ENCODE data around the gene PASK.

The PASK gene

DNA sequence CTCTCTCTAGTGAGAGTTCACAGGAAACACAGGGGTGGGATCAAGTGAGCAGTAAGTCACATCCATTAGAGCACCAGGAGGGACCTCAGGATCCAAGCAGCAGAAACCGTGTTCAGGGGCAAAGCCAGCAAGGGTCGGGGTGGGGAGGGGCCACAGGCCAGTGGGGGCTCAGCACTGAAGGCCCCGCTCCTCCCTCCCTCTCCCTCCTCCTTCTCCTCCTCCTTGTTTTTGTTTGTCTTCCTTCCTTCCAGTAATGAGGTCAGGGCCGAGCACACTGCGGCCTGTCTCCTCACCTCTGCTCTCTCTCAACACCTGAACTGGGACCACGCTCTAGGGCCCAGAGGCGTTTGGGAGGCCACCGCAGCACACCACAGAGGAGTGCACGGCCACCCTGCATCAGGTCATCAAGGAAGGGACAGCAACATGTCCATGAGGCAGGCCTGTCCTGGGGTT lies 68.1 kb downstream of the PASK start:
- Histone ChIP-seq H3K4me3 (no peak overlapping the region), H3K27ac (no peak overlapping the region)

DNA sequence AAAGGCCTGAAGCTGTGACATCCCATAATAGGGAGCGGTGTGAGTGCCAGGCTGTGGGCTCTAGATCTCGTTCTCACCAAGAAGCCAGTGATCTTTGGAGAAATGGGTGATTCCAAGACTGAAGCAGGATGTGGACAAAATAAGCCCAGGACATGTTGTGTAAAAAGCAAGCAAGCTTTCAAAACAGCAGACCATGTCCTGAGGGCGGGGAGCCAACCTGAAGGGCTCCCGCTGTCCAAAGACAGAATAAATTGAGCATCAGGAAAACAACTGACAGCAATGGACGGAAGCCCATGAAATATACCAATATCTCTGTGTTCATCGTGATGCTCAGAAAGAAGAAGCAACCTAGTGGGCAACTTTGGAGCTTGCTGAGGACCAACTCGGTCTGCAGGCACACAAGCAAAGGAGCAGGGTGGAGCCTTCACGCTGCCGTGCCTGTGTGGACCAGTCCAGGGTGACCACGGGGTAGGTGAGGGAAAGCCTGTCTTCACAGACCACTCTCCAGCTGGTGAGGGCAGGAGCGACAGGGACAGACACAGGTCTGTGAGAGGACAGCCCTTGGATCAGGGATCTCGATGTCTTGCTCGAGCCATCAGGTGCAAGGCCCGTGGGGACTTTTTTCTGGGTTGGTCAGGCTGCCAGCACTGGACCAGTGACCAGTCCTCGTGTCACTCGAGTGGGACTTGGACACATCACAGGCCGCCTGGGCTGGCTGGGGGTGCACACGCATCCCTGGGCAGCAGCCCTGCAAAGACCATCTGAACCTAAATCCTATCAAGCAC lies 68.7 kb downstream of the PASK start:
- DNase-seq (ENCODE audit: low read depth, low spot score): no peak
- Histone ChIP-seq H3K27ac (no peak overlapping the region), H3K4me3 (no peak overlapping the region), H3K9me3 (ENCODE audit: low read depth, low read length) (peaks cover 4% of the 10 kb centered on the region; the same call in 1 of the 2 replicates), H3K36me3 (ENCODE audit: insufficient read depth, low read length) (no peaks in the 10 kb centered on the region), H3K9ac (ENCODE audit: insufficient read length) (no peak overlapping the region)
- TF ChIP-seq POLR2AphosphoS5 (IDR thresholded peaks at IDR 0.05; ENCODE audit: borderline replicate concordance, low read depth, low read length) (no peak), EZH2 (IDR thresholded peaks at IDR 0.05) (no peak), FOXP2 (optimal IDR thresholded peaks at IDR 0.05; ENCODE audit: control extremely low read depth, extremely low read length, insufficient read depth) (no peak)

More for the DNA sequence above, 68.1 kb downstream of the PASK start:
- Histone ChIP-seq H3K9me3 (ENCODE audit: low read depth, low read length) (peaks cover 4% of the 10 kb centered on the region; the same call in 1 of the 2 replicates), H3K9ac (ENCODE audit: insufficient read length) (no peak overlapping the region), H3K36me3 (ENCODE audit: insufficient read depth, low read length) (peaks cover 1% of the 10 kb centered on the region; the same call in 1 of the 2 replicates)
- TF ChIP-seq EZH2 (IDR thresholded peaks at IDR 0.05) (no peak), FOXP2 (optimal IDR thresholded peaks at IDR 0.05; ENCODE audit: control extremely low read depth, extremely low read length, insufficient read depth) (no peak), POLR2AphosphoS5 (IDR thresholded peaks at IDR 0.05; ENCODE audit: borderline replicate concordance, low read depth, low read length) (no peak)
- no peak for DNase-seq (ENCODE audit: low read depth, low spot score)

DNA sequence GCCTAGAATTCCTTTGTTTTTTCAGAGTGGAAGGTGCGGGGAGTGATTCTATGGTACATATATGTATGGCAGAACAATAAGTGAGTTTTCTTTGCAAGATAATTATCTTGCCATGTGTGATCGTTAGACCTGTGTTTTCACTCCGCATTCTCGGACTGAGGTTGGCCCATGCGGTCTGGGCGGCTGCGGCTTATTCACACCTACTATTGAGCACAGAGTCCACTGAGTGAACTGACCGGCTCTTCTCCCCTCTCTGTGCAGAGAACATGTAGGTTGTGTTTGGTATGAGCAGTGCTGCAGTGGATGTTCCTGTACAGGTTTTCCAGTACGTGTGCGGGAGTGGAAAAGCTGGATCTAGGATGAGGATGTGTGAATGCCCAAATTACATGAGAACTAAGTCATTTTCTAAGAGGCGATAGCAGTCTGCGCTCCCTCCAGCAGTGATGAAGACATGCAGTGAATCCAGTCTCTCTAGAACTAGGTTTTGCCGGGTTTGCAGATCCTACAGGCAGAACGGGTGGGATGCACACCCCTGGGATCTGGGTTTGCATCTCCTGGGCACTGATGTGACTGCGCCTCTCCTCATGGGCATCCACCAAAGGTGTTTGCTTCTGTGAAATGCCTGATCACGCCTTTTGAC lies 74.3 kb downstream of the PASK start:
- Histone ChIP-seq H3K9me3 (ENCODE audit: low read depth, low read length) (no peaks in the 10 kb centered on the region), H3K27ac (no peak overlapping the region), H3K9ac (ENCODE audit: insufficient read length) (no peak overlapping the region), H3K36me3 (ENCODE audit: insufficient read depth, low read length) (no peaks in the 10 kb centered on the region), H3K4me3 (no peak overlapping the region)
- no peak for DNase-seq (ENCODE audit: low read depth, low spot score)
- TF ChIP-seq POLR2AphosphoS5 (IDR thresholded peaks at IDR 0.05; ENCODE audit: borderline replicate concordance, low read depth, low read length) (no peak), EZH2 (IDR thresholded peaks at IDR 0.05) (no peak), FOXP2 (optimal IDR thresholded peaks at IDR 0.05; ENCODE audit: control extremely low read depth, extremely low read length, insufficient read depth) (no peak)

DNA sequence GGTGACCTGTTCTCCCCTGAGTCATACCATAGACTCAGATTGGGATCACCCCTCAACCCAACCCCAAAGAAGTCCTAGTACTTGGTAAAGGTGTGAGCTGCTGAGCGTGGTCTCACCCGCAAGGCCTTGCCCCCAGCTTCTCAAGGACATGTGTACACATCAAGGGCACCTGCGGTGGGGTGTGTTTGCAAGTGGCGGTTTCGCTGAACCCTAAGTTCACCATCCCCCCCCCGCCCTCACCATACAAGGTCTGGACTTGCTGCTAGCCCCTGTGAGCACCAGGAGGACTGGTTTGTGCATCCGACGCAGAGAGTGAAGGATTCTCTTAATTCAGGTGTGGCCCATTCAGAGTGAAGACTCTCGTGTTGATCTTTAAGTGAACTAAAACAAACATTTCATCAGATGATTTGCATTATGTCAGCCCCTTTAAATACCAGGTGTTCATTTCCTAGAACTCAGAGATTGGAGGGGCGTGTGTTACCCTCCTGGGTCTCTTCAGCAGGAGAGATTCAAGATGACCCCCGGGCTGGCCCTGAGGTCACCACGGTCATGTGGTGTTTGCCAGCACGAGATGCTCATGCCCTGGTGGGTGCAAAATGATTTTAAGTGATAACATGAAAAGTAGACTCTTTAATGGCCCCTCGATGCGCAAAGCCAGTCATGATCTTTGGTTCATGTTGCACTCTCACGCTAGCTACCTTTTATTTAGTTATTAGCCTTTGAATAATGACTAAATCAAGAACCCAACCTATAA lies 75.0 kb downstream of the PASK start:
- TF ChIP-seq EZH2 (IDR thresholded peaks at IDR 0.05) (no peak), POLR2AphosphoS5 (IDR thresholded peaks at IDR 0.05; ENCODE audit: borderline replicate concordance, low read depth, low read length) (no peak), FOXP2 (optimal IDR thresholded peaks at IDR 0.05; ENCODE audit: control extremely low read depth, extremely low read length, insufficient read depth) (no peak)
- Histone ChIP-seq H3K36me3 (ENCODE audit: insufficient read depth, low read length) (no peaks in the 10 kb centered on the region), H3K4me3 (no peak overlapping the region), H3K27ac (no peak overlapping the region), H3K9me3 (ENCODE audit: low read depth, low read length) (no peaks in the 10 kb centered on the region), H3K9ac (ENCODE audit: insufficient read length) (no peak overlapping the region)
- DNase-seq (ENCODE audit: low read depth, low spot score): no peak

GRCh38 chr2:241073166-241074064 lies 75.9 kb downstream of the PASK start:
- DNase-seq (ENCODE audit: low read depth, low spot score): no peak
- no peaks in the 10 kb centered on the region for H3K36me3 ChIP-seq (ENCODE audit: insufficient read depth, low read length)
- H3K9ac ChIP-seq (ENCODE audit: insufficient read length): no peak overlapping the region
- H3K9me3 ChIP-seq (ENCODE audit: low read depth, low read length): no peaks in the 10 kb centered on the region
- H3K27ac ChIP-seq: no peak overlapping the region
- TF ChIP-seq FOXP2 (optimal IDR thresholded peaks at IDR 0.05; ENCODE audit: control extremely low read depth, extremely low read length, insufficient read depth): no peak
- no peak for TF ChIP-seq POLR2AphosphoS5 (IDR thresholded peaks at IDR 0.05; ENCODE audit: borderline replicate concordance, low read depth, low read length)
- no peak for TF ChIP-seq EZH2 (IDR thresholded peaks at IDR 0.05)
- no peak overlapping the region for H3K4me3 ChIP-seq

GRCh38 chr2:241072553-241073165 lies 76.6 kb downstream of the PASK start:
- Histone ChIP-seq H3K27ac (no peak overlapping the region), H3K9me3 (ENCODE audit: low read depth, low read length) (no peaks in the 10 kb centered on the region), H3K9ac (ENCODE audit: insufficient read length) (no peak overlapping the region), H3K36me3 (ENCODE audit: insufficient read depth, low read length) (no peaks in the 10 kb centered on the region), H3K4me3 (no peak overlapping the region)
- DNase-seq (ENCODE audit: low read depth, low spot score): no peak
- no peak for TF ChIP-seq FOXP2 (optimal IDR thresholded peaks at IDR 0.05; ENCODE audit: control extremely low read depth, extremely low read length, insufficient read depth)
- TF ChIP-seq POLR2AphosphoS5 (IDR thresholded peaks at IDR 0.05; ENCODE audit: borderline replicate concordance, low read depth, low read length): no peak
- no peak for TF ChIP-seq EZH2 (IDR thresholded peaks at IDR 0.05)

- no peaks in the 10 kb centered on the region for H3K36me3 ChIP-seq (ENCODE audit: insufficient read depth, low read length)
- no peak overlapping the region for H3K9ac ChIP-seq (ENCODE audit: insufficient read length)
- no peak for DNase-seq (ENCODE audit: low read depth, low spot score)
- no peak overlapping the region for H3K27ac ChIP-seq
- no peak overlapping the region for H3K4me3 ChIP-seq
- H3K9me3 ChIP-seq (ENCODE audit: low read depth, low read length): no peaks in the 10 kb centered on the region
- TF ChIP-seq POLR2AphosphoS5 (IDR thresholded peaks at IDR 0.05; ENCODE audit: borderline replicate concordance, low read depth, low read length) (no peak), FOXP2 (optimal IDR thresholded peaks at IDR 0.05; ENCODE audit: control extremely low read depth, extremely low read length, insufficient read depth) (no peak), EZH2 (IDR thresholded peaks at IDR 0.05) (no peak)
Measured at GRCh38 chr2:241072151-241072550, 77.1 kb downstream of the PASK start.
